Stimulated activated CD8-positive, alpha-beta memory T cell treated with anti-CD3 and anti-CD28 coated beads, Interleukin-4, amount 100 ng/mL, for 48 hours (primary cell): ENCODE data around the gene ARHGAP25.
A peak's percentile ranks its signal among the peaks of the same experiment; 100 is the strongest.

Experiments used
- DNase-seq: peaks from one replicate; pipeline ENCODE4 v3.0.0-alpha.2; 2020

ARHGAP25 gene

GRCh38 chr2:68837164-68837860, 102.7 kb downstream of the ARHGAP25 start:
- peak; percentile 77 for DNase-seq

GRCh38 chr2:68837861-68838341, 103.3 kb downstream of the ARHGAP25 start:
- no peak for DNase-seq

- DNase-seq, result no peak
These were observed 104.0 kb downstream of the ARHGAP25 start for GRCh38 chr2:68838641-68839040.

- peak; percentile 52 for DNase-seq
These were observed 104.7 kb downstream of the ARHGAP25 start for GRCh38 chr2:68839260-68839833.

GRCh38 chr2:68845043-68845442, 110.4 kb downstream of the ARHGAP25 start:
- no peak for DNase-seq

- no peak for DNase-seq
These were observed 111.5 kb downstream of the ARHGAP25 start for GRCh38 chr2:68846091-68846490.

GRCh38 chr2:68847751-68848150, 113.1 kb downstream of the ARHGAP25 start:
- no peak for DNase-seq

- DNase-seq, result no peak
These were observed 115.0 kb downstream of the ARHGAP25 start for GRCh38 chr2:68849579-68850030.

- DNase-seq, result no peak
These were observed 115.9 kb downstream of the ARHGAP25 start for GRCh38 chr2:68850524-68850923.

GRCh38 chr2:68853035-68853434, 118.4 kb downstream of the ARHGAP25 start:
- DNase-seq, result no peak

- DNase-seq, result no peak
These were observed 119.3 kb downstream of the ARHGAP25 start for GRCh38 chr2:68853915-68854314.

GRCh38 chr2:68854476-68854875, 119.9 kb downstream of the ARHGAP25 start:
- DNase-seq, result no peak

- no peak for DNase-seq
These were observed 120.9 kb downstream of the ARHGAP25 start for GRCh38 chr2:68855550-68855949.

GRCh38 chr2:68857202-68857845, 122.7 kb downstream of the ARHGAP25 start:
- no peak for DNase-seq

- DNase-seq, result no peak
These were observed 123.3 kb downstream of the ARHGAP25 start for GRCh38 chr2:68857855-68858456.

GRCh38 chr2:68860111-68860510, 125.5 kb downstream of the ARHGAP25 start:
- no peak for DNase-seq

GRCh38 chr2:68861330-68861729, 126.7 kb downstream of the ARHGAP25 start:
- DNase-seq, result no peak

- DNase-seq, result no peak
These were observed 128.3 kb downstream of the ARHGAP25 start for GRCh38 chr2:68862889-68863288.

- no peak for DNase-seq
These were observed 129.4 kb downstream of the ARHGAP25 start for GRCh38 chr2:68863996-68864395.

- DNase-seq, result no peak
These were observed 130.5 kb downstream of the ARHGAP25 start for GRCh38 chr2:68865108-68865507.

GRCh38 chr2:68870215-68870614, 135.6 kb downstream of the ARHGAP25 start:
- no peak for DNase-seq

- no peak for DNase-seq
These were observed 136.7 kb downstream of the ARHGAP25 start, which contains the start of gene BMP10 for GRCh38 chr2:68871159-68871764. Gene BMP10 (minus strand): TSS chr2:68871397. CDS start chr2:68871358, 39 bp downstream.
